Brain microvascular endothelial cell (primary cell): ENCODE data around the gene PSRC1.

Experiments used
- DNase-seq: peaks from one replicate; pipeline ENCODE4 v3.0.0-alpha.2; 2020
- H3K27ac ChIP-seq: fragments of 250-450 bp; sonication (Bioruptor Pico); 2 replicates; pipeline ENCODE4 v1.5.1; 2020; ENCODE audit warnings: mild to moderate bottlenecking, moderate library complexity
- H3K27me3 ChIP-seq: fragments of 250-450 bp; sonication (Bioruptor Pico); replicated peaks from 2 replicates; pipeline ENCODE4 v1.5.1; 2020; ENCODE audit warnings: mild to moderate bottlenecking
- H3K36me3 ChIP-seq: fragments of 250-450 bp; sonication (Bioruptor Pico); replicated peaks from 2 replicates; pipeline ENCODE4 v1.5.1; 2020; ENCODE audit warnings: mild to moderate bottlenecking
- H3K4me3 ChIP-seq: 2 replicates; pipeline ENCODE4 v1.5.1; 2011; ENCODE audit warnings: low read depth, mild to moderate bottlenecking, control low read depth, low read length, moderate library complexity
- in situ Hi-C: cut with HindIII; loops from 2 replicates; pipeline ENCODE4 v1.10.0; 2017; ENCODE audit warnings: low sequenced_read_pairs, low pct_ligation_motif_present
- TF ChIP-seq, protein P1 (sequence below): IDR thresholded peaks from 2 replicates; pipeline ENCODE4 v1.5.1; 2011; ENCODE audit warnings: low read depth, mild to moderate bottlenecking, moderate library complexity, low read length, control low read depth, inconsistent platforms; ENCODE audit errors: missing control alignments

Gene PSRC1

DNA sequence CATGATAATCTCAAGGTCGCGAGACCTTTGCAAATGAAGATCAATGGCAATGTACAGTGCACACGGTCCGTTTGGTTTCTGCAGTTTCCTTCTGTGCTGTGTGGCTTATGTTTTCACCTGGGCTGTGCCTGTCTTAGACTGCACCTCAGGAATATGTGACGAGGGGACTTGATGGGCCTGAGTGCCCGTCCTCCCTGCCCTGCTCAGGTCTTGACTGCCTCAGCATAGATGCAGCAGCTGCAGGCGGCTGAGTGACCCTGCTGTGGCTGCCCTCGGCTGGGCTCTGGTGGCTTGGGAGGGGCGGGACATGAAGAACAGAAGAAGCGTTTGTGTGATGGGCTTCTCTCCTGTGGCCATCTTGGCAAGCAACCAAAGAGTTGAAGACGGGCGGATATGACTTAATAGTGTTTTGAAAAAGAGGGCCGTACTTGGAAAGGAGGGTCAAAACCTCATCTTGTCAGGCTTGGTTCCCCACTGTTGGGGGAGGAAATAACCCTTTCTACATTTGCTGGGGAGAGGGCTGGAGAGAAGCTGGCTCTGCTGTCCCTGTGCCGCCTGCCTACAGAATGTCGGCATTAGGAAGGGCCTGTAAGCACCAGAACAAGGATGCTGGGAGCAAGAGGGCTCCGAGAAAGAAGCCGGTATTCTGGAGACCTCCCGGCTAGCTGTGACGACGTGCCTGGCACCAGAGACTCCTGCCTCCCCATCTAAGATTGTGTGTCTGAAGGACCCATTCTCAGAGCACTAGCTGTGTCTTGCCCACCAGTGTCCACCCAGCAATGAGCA lies 16.8 kb upstream of the PSRC1 start:
- no peaks in the 10 kb centered on the region for H3K27me3 ChIP-seq
- in situ Hi-C loops, result no loop called here
- peak; percentile 77 for DNase-seq
- peak overlapping the region; percentile 91 for H3K27ac ChIP-seq
- H3K4me3 ChIP-seq, result no peak overlapping the region
- TF ChIP-seq, protein P1, sequence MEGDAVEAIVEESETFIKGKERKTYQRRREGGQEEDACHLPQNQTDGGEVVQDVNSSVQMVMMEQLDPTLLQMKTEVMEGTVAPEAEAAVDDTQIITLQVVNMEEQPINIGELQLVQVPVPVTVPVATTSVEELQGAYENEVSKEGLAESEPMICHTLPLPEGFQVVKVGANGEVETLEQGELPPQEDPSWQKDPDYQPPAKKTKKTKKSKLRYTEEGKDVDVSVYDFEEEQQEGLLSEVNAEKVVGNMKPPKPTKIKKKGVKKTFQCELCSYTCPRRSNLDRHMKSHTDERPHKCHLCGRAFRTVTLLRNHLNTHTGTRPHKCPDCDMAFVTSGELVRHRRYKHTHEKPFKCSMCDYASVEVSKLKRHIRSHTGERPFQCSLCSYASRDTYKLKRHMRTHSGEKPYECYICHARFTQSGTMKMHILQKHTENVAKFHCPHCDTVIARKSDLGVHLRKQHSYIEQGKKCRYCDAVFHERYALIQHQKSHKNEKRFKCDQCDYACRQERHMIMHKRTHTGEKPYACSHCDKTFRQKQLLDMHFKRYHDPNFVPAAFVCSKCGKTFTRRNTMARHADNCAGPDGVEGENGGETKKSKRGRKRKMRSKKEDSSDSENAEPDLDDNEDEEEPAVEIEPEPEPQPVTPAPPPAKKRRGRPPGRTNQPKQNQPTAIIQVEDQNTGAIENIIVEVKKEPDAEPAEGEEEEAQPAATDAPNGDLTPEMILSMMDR, result no peak
- H3K36me3 ChIP-seq, result no peaks in the 10 kb centered on the region

- Histone ChIP-seq H3K27me3 (no peaks in the 10 kb centered on the region), H3K36me3 (no peaks in the 10 kb centered on the region), H3K4me3 (no peak overlapping the region), H3K27ac (peak overlapping the region; percentile 91)
- in situ Hi-C loops, result no loop called here
- TF ChIP-seq, protein P1, result no peak
- peak; percentile 93 for DNase-seq
Measured at GRCh38 chr1:109298666-109299557, 16.0 kb upstream of the PSRC1 start.

GRCh38 chr1:109296782-109297181 lies 13.8 kb upstream of the PSRC1 start:
- DNase-seq, result no peak
- in situ Hi-C loops, result no loop called here

DNA sequence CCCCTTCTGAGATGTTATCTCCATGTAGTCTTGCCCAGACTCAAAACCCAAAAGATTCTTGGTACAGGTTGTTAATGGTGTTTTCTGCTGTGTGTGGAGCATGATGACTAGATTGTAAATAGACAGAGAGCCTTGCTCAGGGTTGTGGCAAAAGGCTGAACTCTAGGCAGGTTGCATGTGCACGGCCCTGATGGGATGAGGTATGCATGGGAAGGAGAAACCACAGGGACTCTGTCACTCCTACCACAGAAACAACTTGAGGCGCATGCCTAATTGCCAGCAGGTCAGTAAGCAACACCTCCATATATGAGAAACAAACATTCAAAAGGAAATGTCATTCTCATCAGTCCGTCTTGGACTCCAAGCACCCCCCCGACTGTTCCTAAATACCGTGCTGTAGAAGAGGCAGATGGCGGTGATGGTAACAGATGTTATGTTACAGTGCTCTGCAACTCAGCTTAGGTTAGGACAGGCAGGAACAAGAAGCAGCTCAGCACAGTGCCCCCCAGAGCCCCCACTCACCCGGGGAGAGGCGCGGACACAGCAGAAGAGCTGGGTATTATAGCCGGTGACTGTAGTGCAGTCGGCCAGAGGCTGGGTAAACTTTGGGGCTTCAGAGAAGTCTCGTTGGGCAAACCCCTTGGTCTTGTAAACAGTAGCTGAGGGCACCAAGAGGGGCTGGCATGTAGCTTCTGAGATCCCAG lies 12.9 kb upstream of the PSRC1 start:
- in situ Hi-C loops, result no loop called here
- Histone ChIP-seq H3K36me3 (no peaks in the 10 kb centered on the region), H3K27ac (no peak overlapping the region), H3K27me3 (no peaks in the 10 kb centered on the region), H3K4me3 (no peak overlapping the region)
- DNase-seq, result no peak
- TF ChIP-seq, protein P1, result no peak

More at GRCh38 chr1:109296782-109297181, 13.8 kb upstream of the PSRC1 start:
- Histone ChIP-seq H3K27ac (no peak overlapping the region), H3K27me3 (no peaks in the 10 kb centered on the region), H3K4me3 (no peak overlapping the region), H3K36me3 (no peaks in the 10 kb centered on the region)
- TF ChIP-seq, protein P1, result no peak

DNA sequence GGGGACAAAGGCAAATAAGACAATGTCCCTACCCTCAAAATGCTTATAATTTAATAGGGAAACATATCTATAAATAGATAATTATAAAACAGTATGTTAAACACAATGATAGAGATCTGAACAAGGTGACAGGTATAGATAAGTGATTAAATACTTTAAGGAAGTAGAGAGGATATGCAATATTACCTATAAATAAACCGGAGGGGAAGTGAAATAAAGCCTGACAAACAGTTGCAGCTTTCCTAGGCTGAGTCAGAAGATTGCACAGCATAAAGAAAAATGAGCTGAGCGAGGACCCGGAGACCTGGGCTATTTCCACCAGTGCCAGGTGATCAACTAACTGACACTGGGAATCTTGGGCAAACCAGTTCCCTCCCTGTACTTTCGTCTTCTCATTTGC lies 11.5 kb upstream of the PSRC1 start:
- no peak overlapping the region for H3K27ac ChIP-seq
- no peaks in the 10 kb centered on the region for H3K36me3 ChIP-seq
- no peaks in the 10 kb centered on the region for H3K27me3 ChIP-seq
- in situ Hi-C loops, result no loop called here
- TF ChIP-seq, protein P1, result no peak
- no peak for DNase-seq
- H3K4me3 ChIP-seq, result no peak overlapping the region
